ENCODE data around the gene OR2H1. TPM values are rescaled to one million over a fixed set of nuclear protein-coding genes. Genes with fewer than 3 reads are reported as not detected.

The OR2H1 gene
- total RNA-seq, 3 donors from 2014 or later = not detected

GRCh38 chr6:29499704-29500103, 42.7 kb downstream of the OR2H1 start:
- intact Hi-C loops (cut with DNase I, micrococcal nuclease) = no loop called here
- H3K36me3 ChIP-seq (ENCODE audit: low read depth) = no peaks in the 10 kb centered on the region
- TF ChIP-seq CTCF (IDR thresholded peaks at IDR 0.05) = no peak
- ATAC-seq = no peak
- no peak overlapping the region for H3K4me3 ChIP-seq
- DNase-seq = no peak
- no peaks in the 10 kb centered on the region for H3K9me3 ChIP-seq
- H3K4me1 ChIP-seq (ENCODE audit: low read depth) = no peaks in the 10 kb centered on the region

DNA sequence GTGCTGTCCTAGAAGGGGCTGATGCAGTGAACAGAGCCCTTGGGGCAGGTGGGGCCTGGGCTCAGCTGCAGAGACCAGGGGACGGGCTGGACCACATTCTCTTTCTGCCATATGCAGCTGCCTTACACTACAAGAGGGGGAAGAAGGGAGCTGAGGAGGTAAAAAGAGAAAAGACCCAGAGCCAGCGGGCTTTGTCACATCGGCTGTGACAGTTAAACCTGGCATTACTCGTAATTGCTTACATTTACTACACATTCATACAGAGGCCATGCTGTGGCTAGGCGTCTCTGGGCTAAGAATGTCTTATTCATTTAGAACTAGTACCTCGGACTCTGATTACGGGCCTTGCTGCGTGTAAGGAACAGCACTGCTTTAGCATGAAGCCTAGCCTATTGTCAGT, 43.6 kb downstream of the OR2H1 start:
- intact Hi-C loops (cut with DNase I, micrococcal nuclease) = no loop called here
- no peak for TF ChIP-seq CTCF (IDR thresholded peaks at IDR 0.05)
- no peaks in the 10 kb centered on the region for H3K4me1 ChIP-seq (ENCODE audit: low read depth)
- no peak overlapping the region for H3K4me3 ChIP-seq
- no peaks in the 10 kb centered on the region for H3K9me3 ChIP-seq
- no peak for DNase-seq
- ATAC-seq = no peak
- H3K36me3 ChIP-seq (ENCODE audit: low read depth) = no peaks in the 10 kb centered on the region

GRCh38 chr6:29501106-29501505, 44.2 kb downstream of the OR2H1 start:
- Histone ChIP-seq H3K4me1 (ENCODE audit: low read depth) (no peaks in the 10 kb centered on the region), H3K36me3 (ENCODE audit: low read depth) (no peaks in the 10 kb centered on the region), H3K9me3 (no peaks in the 10 kb centered on the region), H3K4me3 (no peak overlapping the region)
- no peak for DNase-seq
- intact Hi-C loops (cut with DNase I, micrococcal nuclease) = no loop called here
- ATAC-seq = no peak
- TF ChIP-seq CTCF (IDR thresholded peaks at IDR 0.05) = no peak

- Histone ChIP-seq H3K4me1 (ENCODE audit: low read depth) (no peaks in the 10 kb centered on the region), H3K4me3 (no peak overlapping the region), H3K9me3 (no peaks in the 10 kb centered on the region), H3K36me3 (ENCODE audit: low read depth) (no peaks in the 10 kb centered on the region)
- no peak for TF ChIP-seq CTCF (IDR thresholded peaks at IDR 0.05)
- DNase-seq (no peak), ATAC-seq (no peak)
- intact Hi-C loops (cut with DNase I, micrococcal nuclease) = no loop called here
These were observed 45.2 kb downstream of the OR2H1 start for GRCh38 chr6:29502181-29502580.

- Histone ChIP-seq H3K9me3 (no peaks in the 10 kb centered on the region), H3K4me3 (no peak overlapping the region), H3K36me3 (ENCODE audit: low read depth) (no peaks in the 10 kb centered on the region), H3K4me1 (ENCODE audit: low read depth) (no peaks in the 10 kb centered on the region)
- ATAC-seq = no peak
- no peak for DNase-seq
- intact Hi-C loops (cut with DNase I, micrococcal nuclease) = no loop called here
- TF ChIP-seq CTCF (IDR thresholded peaks at IDR 0.05) = no peak
These were observed 45.6 kb downstream of the OR2H1 start for GRCh38 chr6:29502597-29502996.

- Histone ChIP-seq H3K4me1 (ENCODE audit: low read depth) (no peaks in the 10 kb centered on the region), H3K36me3 (ENCODE audit: low read depth) (no peaks in the 10 kb centered on the region), H3K9me3 (no peaks in the 10 kb centered on the region), H3K4me3 (no peak overlapping the region)
- no peak for TF ChIP-seq CTCF (IDR thresholded peaks at IDR 0.05)
- no peak for ATAC-seq
- peak in 1 of 3 donors; percentile 7 for DNase-seq
- intact Hi-C loops (cut with DNase I, micrococcal nuclease) = no loop called here
These were observed 48.0 kb downstream of the OR2H1 start for GRCh38 chr6:29504961-29505360.

All from mucosa of descending colon (tissue), 3 donors.